ELR (cell line): ENCODE data around the gene ZNF423.
A peak's percentile ranks its signal among the peaks of the same experiment; 100 is the strongest.

Experiments used
- DNase-seq: peaks from one replicate; pipeline ENCODE4 v3.0.0-alpha.2; 2015; ENCODE audit warnings: low read depth

Gene ZNF423

DNA sequence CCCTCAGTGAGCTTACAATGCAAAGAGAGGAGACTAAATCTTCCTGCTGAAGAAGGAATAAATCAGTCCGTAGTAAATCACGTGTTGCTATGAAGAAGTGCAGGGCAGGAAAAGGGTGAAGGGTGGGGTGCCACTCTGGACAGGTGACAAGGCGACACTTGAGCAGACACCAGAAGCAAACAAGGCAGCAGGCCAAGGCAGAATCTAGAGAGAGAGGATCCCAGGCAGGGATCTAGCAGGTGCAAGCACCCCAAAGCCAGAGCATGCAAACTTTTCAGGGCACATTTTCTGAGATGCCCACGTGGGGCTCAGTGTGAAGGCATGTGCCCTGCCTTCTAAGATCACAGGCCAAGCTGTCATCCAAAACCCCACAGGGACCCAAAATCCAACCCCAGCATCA, 193.3 kb downstream of the ZNF423 start:
- DNase-seq = no peak

DNA sequence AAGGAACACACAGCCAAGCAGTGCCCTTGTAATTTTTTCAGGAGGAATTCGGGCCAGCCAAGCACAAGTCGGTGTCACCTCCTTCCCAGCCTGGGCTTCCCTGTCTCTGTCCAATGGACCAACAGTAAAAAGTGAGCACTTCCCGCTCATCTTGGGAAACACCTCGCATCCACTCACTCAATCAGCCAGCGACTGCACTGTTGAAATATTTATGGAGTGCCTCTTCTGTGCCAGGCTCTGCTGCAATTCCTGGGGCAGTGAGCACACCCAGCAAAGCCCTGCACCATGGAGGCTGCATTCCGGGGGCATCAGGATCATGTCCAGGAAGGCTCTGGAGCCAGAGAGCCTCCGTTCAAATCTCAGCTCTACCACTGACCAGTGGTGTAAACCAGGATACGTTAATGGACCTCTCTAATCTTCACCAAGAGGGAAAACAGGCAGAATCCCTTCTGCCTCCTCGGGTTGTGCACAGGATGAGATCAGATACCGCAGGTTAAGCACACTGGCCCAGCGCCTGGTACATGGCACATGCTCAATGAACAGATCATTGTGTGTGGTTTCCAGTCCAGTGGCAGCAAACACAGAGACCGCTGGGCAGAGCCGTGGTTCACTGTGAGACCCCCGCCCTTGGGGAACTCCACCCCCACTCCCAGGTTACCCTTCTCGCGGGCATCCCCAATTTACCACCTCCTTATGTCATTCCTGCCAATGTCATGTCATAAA, 194.3 kb downstream of the ZNF423 start:
- DNase-seq = no peak

- no peak for DNase-seq
Measured at GRCh38 chr16:49660626-49661025, 195.3 kb downstream of the ZNF423 start.

DNA sequence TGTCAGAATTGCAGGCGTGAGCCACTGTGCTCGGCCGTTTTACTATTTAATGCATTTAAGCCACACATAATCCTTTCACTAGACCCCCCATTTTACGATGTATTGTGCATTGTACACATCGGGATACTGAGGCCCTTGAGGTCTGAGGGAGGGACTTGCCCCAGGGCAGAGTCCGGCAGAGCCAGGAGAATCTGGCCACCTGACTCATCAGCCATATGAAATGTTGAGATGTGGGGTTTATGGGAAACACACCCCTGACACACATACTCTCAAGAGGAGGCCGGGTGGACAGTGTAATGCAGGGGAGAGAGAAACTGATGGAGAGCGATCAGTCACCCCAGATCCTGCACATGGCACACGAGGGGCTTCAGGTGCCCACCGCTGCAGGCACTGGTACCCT, 196.6 kb downstream of the ZNF423 start:
- DNase-seq = no peak

- DNase-seq = no peak
Measured at GRCh38 chr16:49658531-49658930, 197.4 kb downstream of the ZNF423 start.

DNA sequence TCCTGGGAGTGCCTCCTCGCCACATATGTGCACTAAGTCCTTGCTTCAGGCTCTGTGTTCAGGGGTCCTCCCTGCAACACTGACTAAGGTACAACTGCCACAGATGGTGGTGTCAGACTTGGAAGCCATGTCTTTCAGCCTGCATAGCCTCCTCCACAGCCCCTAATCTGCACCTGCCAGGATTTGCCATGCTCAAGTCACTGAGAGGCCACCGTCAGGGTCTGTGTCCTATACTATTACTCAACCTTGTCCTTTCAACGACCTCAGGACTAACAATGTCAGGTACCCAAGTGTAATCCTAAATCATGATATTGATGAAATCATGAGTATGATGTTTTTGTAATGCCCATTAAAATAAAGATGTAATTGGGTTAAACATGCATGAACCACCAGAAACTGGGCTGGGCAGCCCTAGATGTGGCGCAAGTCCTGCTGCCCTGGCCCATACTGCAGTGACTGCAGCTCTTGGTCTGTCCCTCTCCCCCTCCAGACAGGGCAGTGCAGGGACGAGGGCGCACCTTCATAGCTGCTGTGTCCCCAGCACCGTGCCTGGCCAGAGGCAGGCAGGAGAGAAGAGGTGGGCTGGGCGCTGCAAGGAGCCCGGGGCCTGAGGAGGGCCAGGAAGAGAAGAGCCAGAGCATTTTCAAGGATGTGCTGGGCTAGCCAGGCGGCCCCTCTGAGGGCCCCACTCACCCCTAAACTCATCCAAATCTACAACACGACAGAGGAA, 198.0 kb downstream of the ZNF423 start:
- no peak for DNase-seq

DNA sequence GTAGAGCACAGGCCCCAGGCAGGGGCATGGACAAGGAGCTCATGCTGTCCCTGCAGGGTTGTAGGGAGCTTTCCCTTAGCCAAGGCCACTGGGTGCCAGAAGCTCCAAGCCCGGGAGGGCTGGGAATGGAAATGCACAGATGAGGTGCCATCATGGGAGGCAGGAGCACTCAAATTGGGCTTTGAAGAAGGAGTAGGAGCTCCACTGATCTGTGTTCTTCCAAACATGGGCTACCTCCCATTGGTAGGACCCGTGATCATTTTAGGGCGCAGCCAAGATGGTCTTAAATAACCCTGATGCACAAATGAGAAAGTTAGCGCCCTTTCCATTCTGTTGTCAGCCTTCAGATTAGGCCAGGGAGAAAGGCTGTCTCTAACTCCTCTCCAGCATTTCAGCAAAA, 201.5 kb downstream of the ZNF423 start:
- DNase-seq = no peak

GRCh38 chr16:49653577-49653976, 202.3 kb downstream of the ZNF423 start:
- no peak for DNase-seq

- DNase-seq = no peak
Measured at GRCh38 chr16:49653173-49653570, 202.7 kb downstream of the ZNF423 start.

DNA sequence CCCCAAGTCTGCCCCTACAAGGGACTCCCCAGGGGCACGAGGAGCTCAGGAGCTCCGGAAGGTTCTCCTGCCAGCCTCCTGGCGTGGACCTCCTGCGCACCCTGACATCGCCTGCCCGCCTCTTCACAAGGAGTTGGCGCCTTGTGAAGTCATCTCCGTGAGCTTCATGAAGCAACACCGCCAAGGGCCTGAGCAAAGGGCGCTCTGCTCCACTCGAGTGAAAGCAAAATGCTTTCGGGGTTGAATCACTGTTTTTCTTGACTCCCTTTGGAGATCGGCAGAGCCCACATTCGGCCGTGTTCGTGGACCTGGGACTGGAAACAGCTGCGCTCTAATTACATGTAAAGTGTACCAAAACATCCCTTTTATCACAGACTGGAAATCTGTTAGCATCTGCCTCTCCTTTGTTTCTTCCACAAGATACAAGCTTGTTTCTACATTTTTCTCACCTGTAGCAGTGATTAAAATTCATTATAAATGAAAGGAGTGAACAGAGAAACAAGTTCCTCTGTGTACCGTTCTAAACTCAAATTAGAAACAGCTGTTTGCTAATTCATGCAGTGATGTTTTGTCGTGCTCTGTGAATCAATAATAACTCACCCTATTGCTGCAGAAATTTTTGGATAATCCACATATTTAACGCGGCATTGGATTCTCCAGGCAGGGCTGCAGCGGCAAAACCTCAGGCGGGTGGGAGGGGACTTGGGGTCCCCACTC, 203.3 kb downstream of the ZNF423 start:
- no peak for DNase-seq

DNA sequence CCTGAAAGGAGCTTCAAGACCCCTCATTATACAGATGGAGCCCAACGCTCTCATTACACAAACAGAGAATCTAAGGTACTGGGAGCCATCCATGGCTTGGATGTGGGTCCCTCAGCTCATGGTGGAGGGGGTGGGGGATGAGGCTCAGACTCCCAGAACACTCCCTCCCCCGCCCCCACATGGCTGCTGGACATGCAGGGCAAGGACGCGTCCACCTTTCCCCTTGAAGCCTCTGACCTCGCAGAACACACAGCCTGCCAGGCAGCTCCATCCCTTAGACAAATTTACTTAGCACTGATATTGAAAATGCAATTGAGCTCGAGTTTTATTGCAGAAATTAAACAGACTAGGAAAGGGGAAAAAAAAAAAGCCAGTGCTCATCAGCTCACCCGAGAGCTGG, 203.9 kb downstream of the ZNF423 start:
- no peak for DNase-seq

GRCh38 chr16:49651226-49651625, 204.7 kb downstream of the ZNF423 start:
- DNase-seq = no peak

DNA sequence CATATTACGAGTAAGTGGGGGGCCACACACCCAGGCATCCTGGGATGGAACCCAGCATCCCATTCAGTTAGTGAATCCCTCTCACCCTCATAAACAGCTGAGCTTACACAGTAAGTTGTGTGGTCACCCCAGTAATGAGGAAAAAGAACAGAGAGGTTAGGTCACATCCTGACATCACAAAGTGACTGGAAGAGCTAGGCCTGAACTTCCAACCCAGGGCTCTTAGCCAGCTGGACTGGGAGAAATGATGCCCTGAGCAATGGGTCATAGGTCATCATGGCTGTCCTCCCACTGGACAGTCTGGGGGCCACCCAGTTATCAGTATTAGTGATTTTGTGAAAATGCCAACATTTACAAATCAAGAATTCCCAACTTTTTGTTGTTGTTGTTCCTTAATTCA, 205.3 kb downstream of the ZNF423 start:
- no peak for DNase-seq

DNA sequence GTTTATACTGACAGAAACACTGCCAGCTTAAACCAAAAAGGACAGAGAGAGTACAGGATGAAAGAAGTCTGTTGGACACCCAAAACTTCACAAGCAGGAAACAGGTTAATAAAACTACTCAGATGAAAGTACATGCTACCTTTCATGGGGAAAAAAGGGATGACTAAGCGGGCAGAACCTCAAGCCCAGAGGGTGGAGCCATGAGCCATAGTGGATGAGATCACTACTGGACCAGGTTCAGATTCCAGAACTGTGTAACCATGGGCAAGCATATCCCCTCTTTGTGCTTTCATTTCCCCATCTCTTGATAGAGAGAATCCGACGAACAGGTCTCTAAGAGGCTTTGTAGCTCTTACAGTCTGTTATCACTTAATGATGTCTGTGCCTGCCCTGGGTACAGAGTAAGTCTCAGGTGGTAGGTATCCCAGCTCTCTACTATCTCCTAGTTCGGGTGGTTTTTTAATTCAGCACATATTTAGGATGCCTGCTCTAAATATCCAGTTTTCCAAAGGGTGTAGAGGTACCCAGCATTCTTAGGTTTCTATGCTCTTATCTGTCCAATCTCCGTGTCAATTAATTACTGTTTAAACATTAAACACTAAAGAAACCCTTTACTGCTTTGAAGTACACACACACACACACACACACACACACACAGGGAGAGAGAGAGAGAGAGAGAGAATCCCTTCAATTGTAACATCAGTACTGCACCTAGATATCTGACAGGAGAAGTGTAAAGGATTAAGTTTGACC, 206.7 kb downstream of the ZNF423 start:
- peak; percentile 15 for DNase-seq

DNA sequence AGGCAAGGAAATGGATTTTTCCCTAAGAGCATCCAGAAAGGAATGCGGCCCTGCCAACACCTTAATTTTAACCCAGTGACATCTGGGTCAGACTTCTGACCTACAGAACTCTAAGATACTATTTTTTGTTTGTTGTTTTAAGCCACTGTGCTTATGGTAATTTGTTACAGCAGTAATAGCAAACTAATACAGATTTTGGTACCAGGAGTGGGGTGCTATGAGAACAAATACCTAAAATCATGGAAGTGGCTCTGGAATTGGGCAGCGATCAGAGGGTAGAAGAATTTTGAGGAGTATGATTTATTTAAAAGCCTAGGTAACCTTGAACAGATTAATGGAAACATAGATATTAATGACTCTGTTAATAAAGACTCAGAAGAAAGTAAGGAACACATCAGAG, 208.2 kb downstream of the ZNF423 start:
- no peak for DNase-seq

DNA sequence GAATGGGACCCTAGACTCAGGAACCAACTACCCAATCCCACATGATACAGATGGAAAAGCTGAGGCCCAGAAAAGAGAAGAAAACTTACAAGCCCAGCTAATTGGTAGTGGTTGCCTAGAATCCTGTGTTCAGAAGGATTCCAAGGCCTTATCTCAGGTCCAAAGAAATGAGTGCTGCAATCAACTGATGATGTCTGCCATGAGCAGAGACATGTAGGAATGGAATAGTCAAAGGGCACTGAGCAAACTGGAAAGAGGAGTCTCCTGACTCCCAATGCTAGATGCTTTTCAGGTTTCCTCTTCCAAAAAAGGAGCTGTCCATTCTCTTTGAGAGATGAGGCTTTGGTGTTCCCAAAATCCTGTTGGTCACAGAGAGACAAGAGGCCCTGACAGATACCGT, 210.6 kb downstream of the ZNF423 start:
- DNase-seq = no peak

GRCh38 chr16:49644145-49644463, 211.8 kb downstream of the ZNF423 start:
- DNase-seq = peak; percentile 1

DNA sequence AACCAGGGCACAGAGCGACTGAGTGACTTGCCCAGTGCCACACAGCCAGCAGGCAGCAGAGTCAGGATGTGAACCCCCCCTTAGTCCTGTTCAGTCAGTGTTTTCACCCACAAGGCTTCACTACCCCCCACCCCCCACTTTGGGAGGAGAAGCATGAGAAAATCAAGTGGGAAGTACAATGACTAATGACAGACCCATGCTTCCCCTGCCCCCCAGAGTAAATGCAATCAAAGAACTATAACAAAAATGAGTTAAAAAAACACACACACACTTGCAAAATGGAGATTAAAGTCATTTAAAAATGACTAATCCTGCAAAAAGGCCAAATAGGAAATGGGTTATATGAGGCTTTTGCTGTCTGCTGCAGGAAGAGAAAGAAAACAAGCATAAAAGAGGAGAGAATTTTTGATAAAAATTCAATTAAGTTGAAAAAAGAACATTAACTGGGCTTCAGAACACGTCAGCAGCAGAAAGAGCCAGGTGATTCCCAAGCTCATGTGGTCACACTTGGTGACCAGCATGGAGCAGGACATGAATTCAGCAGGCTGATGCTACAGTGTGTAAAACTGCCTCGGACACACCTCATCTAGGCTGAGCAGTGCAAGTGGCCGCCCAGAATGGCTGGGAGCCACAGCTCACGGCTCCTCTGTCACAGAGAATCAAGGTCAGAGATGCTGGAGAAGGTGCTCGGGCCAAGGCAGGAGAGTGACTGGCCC, 212.3 kb downstream of the ZNF423 start:
- DNase-seq = peak; percentile 2

- DNase-seq = no peak
Measured at GRCh38 chr16:49641250-49641649, 214.7 kb downstream of the ZNF423 start.

- DNase-seq = no peak
Measured at GRCh38 chr16:49640581-49640980, 215.3 kb downstream of the ZNF423 start.

DNA sequence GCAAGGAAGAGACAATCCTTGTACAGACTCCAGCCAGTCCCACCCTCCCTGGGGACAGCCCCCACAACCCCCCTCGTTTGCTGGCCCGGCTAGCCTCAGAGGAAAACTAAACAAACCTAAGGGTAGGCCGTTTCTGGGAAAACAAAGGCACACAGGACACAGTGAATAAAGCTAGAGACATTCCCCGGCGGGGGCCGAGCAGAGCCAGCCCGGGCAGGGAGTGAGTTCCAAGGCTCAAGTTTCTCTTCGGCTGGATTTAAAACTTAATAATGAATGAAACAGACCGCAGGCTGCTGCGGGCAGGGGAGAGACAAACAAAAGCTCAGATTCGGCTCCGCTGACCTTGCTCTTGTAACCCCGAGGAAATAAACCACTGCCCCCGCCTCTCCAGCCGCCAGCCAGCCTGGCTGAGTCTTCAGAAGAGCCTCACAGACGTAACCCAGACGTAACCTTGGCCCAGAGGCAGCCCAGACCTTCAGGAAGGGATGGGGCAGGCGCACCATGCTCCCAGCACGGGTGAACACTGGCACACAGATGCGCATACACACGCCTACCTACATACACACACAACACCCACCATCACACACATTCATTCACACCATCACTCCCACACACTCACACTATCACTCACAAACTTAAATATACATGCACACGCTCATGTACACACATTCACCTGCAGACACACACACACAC, 216.0 kb downstream of the ZNF423 start:
- no peak for DNase-seq
